ENCODE data around the gene HM13.

The HM13 gene

DNA sequence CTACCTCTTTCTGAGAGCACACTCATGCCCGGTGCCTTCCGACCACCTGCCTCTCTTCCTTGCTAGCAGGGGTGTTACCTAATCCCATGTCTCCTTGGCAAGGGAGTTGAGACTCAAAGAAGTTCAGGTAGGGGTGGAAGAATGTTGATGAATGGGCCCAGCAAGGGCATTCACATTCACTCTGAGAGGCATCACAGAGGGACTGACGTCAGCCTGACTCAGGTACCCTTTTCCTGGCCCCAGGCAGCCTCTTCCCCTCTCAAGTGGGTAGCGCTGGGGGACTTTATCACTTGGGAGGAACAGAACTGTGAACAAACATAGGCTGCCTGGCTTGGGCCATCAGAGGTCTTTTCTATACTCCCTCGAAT lies 35.3 kb downstream of the HM13 start:
- Histone ChIP-seq H3K36me3 (ENCODE audit: control insufficient read depth, low read length) (peaks cover 71% of the 10 kb centered on the region), H3K4me2 (ENCODE audit: low read length) (no peak overlapping the region), H3K27me3 (ENCODE audit: control insufficient read depth, low read length) (no peaks in the 10 kb centered on the region), H4K20me1 (ENCODE audit: control insufficient read depth, insufficient read depth, low read depth, low read length) (no peaks in the 10 kb centered on the region), H3F3A (ENCODE audit: control insufficient read depth, insufficient read depth) (peaks cover 8% of the 10 kb centered on the region), H3K27ac (ENCODE audit: low read depth, low read length) (no peak overlapping the region), H3K9me3 (ENCODE audit: control insufficient read depth, insufficient read depth, low read length) (no peaks in the 10 kb centered on the region), H3K4me3 (ENCODE audit: low read length) (no peak overlapping the region), H3K79me2 (ENCODE audit: control insufficient read depth, low read length) (peaks cover 36% of the 10 kb centered on the region), H3K4me1 (ENCODE audit: control insufficient read depth, low read length) (peaks cover 9% of the 10 kb centered on the region), H3K9me2 (replicated peaks; ENCODE audit: control insufficient read depth, low read length) (no peaks in the 10 kb centered on the region)
- TF ChIP-seq CTCF (IDR thresholded peaks at IDR 0.05; ENCODE audit: low read depth, low read length, poor library complexity, severe bottlenecking) (no peak), EZH2phosphoT487 (IDR thresholded peaks at IDR 0.05; ENCODE audit: borderline replicate concordance, low read length) (no peak)

- Histone ChIP-seq H3F3A (ENCODE audit: control insufficient read depth, insufficient read depth) (peaks cover 6% of the 10 kb centered on the region), H3K9me2 (replicated peaks; ENCODE audit: control insufficient read depth, low read length) (no peaks in the 10 kb centered on the region), H3K27me3 (ENCODE audit: control insufficient read depth, low read length) (no peaks in the 10 kb centered on the region), H3K4me3 (ENCODE audit: low read length) (no peak overlapping the region), H3K4me2 (ENCODE audit: low read length) (no peak overlapping the region), H3K4me1 (ENCODE audit: control insufficient read depth, low read length) (peaks cover 9% of the 10 kb centered on the region), H3K9me3 (ENCODE audit: control insufficient read depth, insufficient read depth, low read length) (no peaks in the 10 kb centered on the region), H3K79me2 (ENCODE audit: control insufficient read depth, low read length) (peaks cover 36% of the 10 kb centered on the region), H3K36me3 (ENCODE audit: control insufficient read depth, low read length) (peaks cover 72% of the 10 kb centered on the region), H4K20me1 (ENCODE audit: control insufficient read depth, insufficient read depth, low read depth, low read length) (no peaks in the 10 kb centered on the region), H3K27ac (ENCODE audit: low read depth, low read length) (no peak overlapping the region)
- TF ChIP-seq CTCF (IDR thresholded peaks at IDR 0.05; ENCODE audit: low read depth, low read length, poor library complexity, severe bottlenecking) (no peak), EZH2phosphoT487 (IDR thresholded peaks at IDR 0.05; ENCODE audit: borderline replicate concordance, low read length) (no peak)
Measured at GRCh38 chr20:31550099-31550498, 35.9 kb downstream of the HM13 start.

DNA sequence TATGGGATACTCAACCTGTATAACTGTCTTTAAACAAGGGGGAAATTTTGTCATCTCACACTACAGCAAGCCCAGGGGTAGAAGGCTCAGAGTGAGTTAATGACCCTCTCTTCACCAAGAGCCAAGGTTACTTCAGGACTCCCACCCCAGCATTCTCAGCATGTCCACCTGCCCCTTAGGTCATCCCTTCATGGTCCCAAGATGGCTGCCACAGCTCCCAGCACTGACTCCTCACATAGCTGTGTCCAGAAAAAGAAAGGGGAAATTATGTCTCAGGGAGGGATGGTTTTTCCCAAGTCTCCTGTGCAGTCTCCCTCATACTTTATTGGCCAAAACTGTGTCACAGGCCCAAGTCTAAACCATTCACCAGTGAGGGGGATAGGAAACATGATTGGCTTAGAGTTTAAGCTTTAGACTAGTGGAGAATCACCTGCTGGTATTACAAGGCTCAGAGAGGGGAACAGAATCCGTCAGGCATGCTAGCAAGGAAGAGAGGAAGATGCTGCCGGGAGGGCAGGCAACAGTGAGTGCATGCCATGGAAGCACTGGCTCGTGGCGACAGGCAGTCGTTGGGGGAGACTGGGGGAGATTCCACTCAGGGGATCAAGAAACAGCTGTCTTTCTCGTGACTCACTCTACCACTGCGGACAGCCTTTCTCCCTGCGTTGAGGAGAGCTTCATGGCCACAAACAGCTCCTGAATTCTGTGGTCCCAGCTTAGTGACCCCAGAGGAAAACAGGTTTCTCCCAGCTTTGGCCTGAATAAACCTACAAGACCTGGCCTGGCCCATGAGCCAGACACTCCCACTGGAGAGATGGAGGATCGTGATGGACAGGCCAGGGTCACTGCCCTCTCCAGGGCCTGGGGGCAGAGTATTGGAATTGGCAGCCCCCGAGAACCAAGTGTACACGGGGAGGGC lies 37.2 kb downstream of the HM13 start:
- H3K79me2 ChIP-seq (ENCODE audit: control insufficient read depth, low read length) = peaks cover 32% of the 10 kb centered on the region
- H3K27me3 ChIP-seq (ENCODE audit: control insufficient read depth, low read length) = no peaks in the 10 kb centered on the region
- H3K4me3 ChIP-seq (ENCODE audit: low read length) = no peak overlapping the region
- no peak overlapping the region for H3K4me2 ChIP-seq (ENCODE audit: low read length)
- H3K4me1 ChIP-seq (ENCODE audit: control insufficient read depth, low read length) = peaks cover 9% of the 10 kb centered on the region
- no peaks in the 10 kb centered on the region for H4K20me1 ChIP-seq (ENCODE audit: control insufficient read depth, insufficient read depth, low read depth, low read length)
- H3F3A ChIP-seq (ENCODE audit: control insufficient read depth, insufficient read depth) = peaks cover 5% of the 10 kb centered on the region
- H3K9me3 ChIP-seq (ENCODE audit: control insufficient read depth, insufficient read depth, low read length) = no peaks in the 10 kb centered on the region
- H3K27ac ChIP-seq (ENCODE audit: low read depth, low read length) = no peak overlapping the region
- no peak for TF ChIP-seq EZH2phosphoT487 (IDR thresholded peaks at IDR 0.05; ENCODE audit: borderline replicate concordance, low read length)
- TF ChIP-seq CTCF (IDR thresholded peaks at IDR 0.05; ENCODE audit: low read depth, low read length, poor library complexity, severe bottlenecking) = no peak
- H3K9me2 ChIP-seq (replicated peaks; ENCODE audit: control insufficient read depth, low read length) = no peaks in the 10 kb centered on the region
- peaks cover 77% of the 10 kb centered on the region for H3K36me3 ChIP-seq (ENCODE audit: control insufficient read depth, low read length)
